CD14-positive monocyte (primary cell): Measurements from ENCODE around the gene PADI1. TPM values are rescaled to one million over a fixed set of nuclear protein-coding genes. Genes with fewer than 3 reads are reported as not detected.

Experiments used
- DNase-seq, 3 donors: peaks; one replicate each; pipeline ENCODE4 v3.0.0-alpha.2; 2011 to 2022
- H2AFZ ChIP-seq: 2 replicates; pipeline ENCODE4 v1.6.0; 2012; ENCODE audit warnings: mild to moderate bottlenecking, low read depth, low read length, inconsistent platforms; ENCODE audit not compliant: insufficient read depth, poor library complexity, severe bottlenecking
- H3K27ac ChIP-seq, 2 donors: 1 replicate in 1 of 2; 2 replicates in 1 of 2; pipeline ENCODE4 v1.5.1; 2012 to 2013; ENCODE audit warnings: low read length in 2 of 2, control low read depth in 1 of 2, inconsistent platforms in 1 of 2, low read depth in 1 of 2, mild to moderate bottlenecking in 1 of 2
- H3K27me3 ChIP-seq, 2 donors: one replicate each; pipeline versions ENCODE4 v1.6.0 to v1.6.1; 2011 to 2013; ENCODE audit warnings: low read length in 2 of 2; ENCODE audit not compliant: control insufficient read depth in 2 of 2, insufficient read depth in 2 of 2
- H3K36me3 ChIP-seq, 2 donors: replicated peaks in 1 of 2; 1 replicate in 1 of 2; 2 replicates in 1 of 2; pipeline versions ENCODE4 v1.5.1 to v1.6.1; 2012 to 2013; ENCODE audit warnings: low read length in 2 of 2, control low read depth in 1 of 2, inconsistent platforms in 1 of 2, mild to moderate bottlenecking in 1 of 2; ENCODE audit not compliant: insufficient read depth in 2 of 2, control insufficient read depth in 1 of 2
- H3K4me1 ChIP-seq, 2 donors: 1 replicate in 1 of 2; 2 replicates in 1 of 2; pipeline versions ENCODE4 v1.5.1 to v1.6.1; 2012 to 2013; ENCODE audit warnings: low read length in 2 of 2, control low read depth in 1 of 2, inconsistent platforms in 1 of 2, mild to moderate bottlenecking in 1 of 2, moderate library complexity in 1 of 2; ENCODE audit not compliant: insufficient read depth in 2 of 2, control insufficient read depth in 1 of 2
- H3K4me2 ChIP-seq: replicated peaks from 2 replicates; pipeline ENCODE3; 2012; ENCODE audit warnings: low read length, moderate library complexity, mild to moderate bottlenecking; ENCODE audit not compliant: poor library complexity, severe bottlenecking; ENCODE audit errors: extremely low read depth
- H3K4me3 ChIP-seq, 3 experiments: fragments of 200-600 bp in 1 of 3; sonication (generic) in 1 of 3; replicated peaks in 1 of 3; 1 replicate in 2 of 3; 2 replicates in 1 of 3; pipeline ENCODE4 v1.5.1; 2011 to 2013; ENCODE audit warnings: low read length in 3 of 3, mild to moderate bottlenecking in 3 of 3, control low read depth in 2 of 3, low read depth in 2 of 3, inconsistent platforms in 1 of 3, moderate library complexity in 1 of 3
- H3K79me2 ChIP-seq: 2 replicates; pipeline ENCODE4 v1.6.0; 2012; ENCODE audit warnings: mild to moderate bottlenecking, control low read depth, inconsistent platforms, low read length, moderate library complexity; ENCODE audit not compliant: insufficient read depth
- H3K9ac ChIP-seq: 2 replicates; pipeline ENCODE4 v1.6.0; 2017; ENCODE audit warnings: low read length, mild to moderate bottlenecking; ENCODE audit not compliant: insufficient read depth, poor library complexity, severe bottlenecking
- H3K9me3 ChIP-seq, 2 donors: replicated peaks in 1 of 2; 1 replicate in 1 of 2; 2 replicates in 1 of 2; pipeline versions ENCODE4 v1.5.1 to v1.6.1; 2012 to 2013; ENCODE audit warnings: low read length in 2 of 2, control low read depth in 1 of 2; ENCODE audit not compliant: control insufficient read depth in 1 of 2, insufficient read depth in 1 of 2
- H4K20me1 ChIP-seq: 2 replicates; pipeline ENCODE4 v1.6.0; 2012; ENCODE audit warnings: mild to moderate bottlenecking, low read length, control low read depth, moderate library complexity; ENCODE audit not compliant: insufficient read depth
- H3K27ac Mint-ChIP-seq, 7 donors: one replicate each; pipeline ENCODE4 v1.8.0; 2020; ENCODE audit warnings: mild to moderate bottlenecking in 7 of 7, mixed read lengths in 7 of 7, moderate library complexity in 6 of 7, inconsistent platforms in 2 of 7
- H3K27me3 Mint-ChIP-seq, 3 donors: one replicate each; pipeline ENCODE4 v1.8.0; 2021 to 2022; ENCODE audit warnings: low read depth in 3 of 3, mild to moderate bottlenecking in 3 of 3, mixed read lengths in 3 of 3, moderate library complexity in 3 of 3, inconsistent platforms in 1 of 3
- H3K36me3 Mint-ChIP-seq, 2 donors: one replicate each; pipeline ENCODE4 v1.8.0; 2020; ENCODE audit warnings: mixed read lengths in 2 of 2, inconsistent platforms in 1 of 2, mild to moderate bottlenecking in 1 of 2
- H3K4me1 Mint-ChIP-seq: one replicate; pipeline ENCODE4 v1.8.0; 2020; ENCODE audit warnings: mild to moderate bottlenecking, mixed read lengths
- H3K4me3 Mint-ChIP-seq, 2 donors: one replicate each; pipeline ENCODE4 v1.8.0; 2020; ENCODE audit warnings: mild to moderate bottlenecking in 2 of 2, mixed read lengths in 2 of 2, moderate library complexity in 1 of 2
- H3K9me3 Mint-ChIP-seq, 7 donors: one replicate each; pipeline ENCODE4 v1.8.0; 2020 to 2022; ENCODE audit warnings: mixed read lengths in 7 of 7, mild to moderate bottlenecking in 6 of 7, moderate library complexity in 6 of 7, inconsistent platforms in 2 of 7
- CTCF ChIP-seq: fragments of 200-600 bp; IDR thresholded peaks from one replicate; pipeline ENCODE4 v1.8.0; 2022; ENCODE audit warnings: antibody characterized with exemption, mild to moderate bottlenecking
- WGBS: methylation state at CpG from one replicate; pipeline ENCODE4 v1.1.5; 2013; ENCODE audit warnings: missing lambda C conversion rate; ENCODE audit not compliant: insufficient coverage; 5-methylcytosine and 5-hydroxymethylcytosine counted together
- intact Hi-C, 2 donors: fragments of 100-400 bp; cut with micrococcal nuclease; formaldehyde crosslinking; loops; one replicate each; pipeline versions ENCODE4 v1.15.0 to v1.15.1; 2023
- polyA plus RNA-seq, 3 donors: library from polyadenylated mRNA; depleted of rRNA in 1 of 3; unstranded in 2 of 3; stranded (reverse) in 1 of 3; fragments of 300-500 nt in 2 of 3; fragments of >200 nt in 1 of 3; fragmentation: Illumina TruSeq in 2 of 3; gene quantifications; 1 replicate in 2 of 3; 2 replicates in 1 of 3; pipeline ENCODE4 v1.2.3, GENCODE V29; 2012 to 2021

PADI1 gene
- polyA plus RNA-seq, 3 donors = not detected

GRCh38 chr1:17194133-17194475 lies 10.8 kb upstream of the PADI1 start:
- Histone ChIP-seq H3K27ac (no peak overlapping the region), H3K4me1 (peaks cover 0 to 19% of the 10 kb centered on the region in 2 donors), H3K9ac (no peak overlapping the region), H3K36me3 (no peaks in the 10 kb centered on the region), H3K27me3 (no peaks in the 10 kb centered on the region), H3K9me3 (peaks cover 6 to 18% of the 10 kb centered on the region in 2 donors), H4K20me1 (no peaks in the 10 kb centered on the region), H2AFZ (no peak overlapping the region), H3K4me3 (no peak overlapping the region), H3K4me2 (no peak overlapping the region), H3K79me2 (no peaks in the 10 kb centered on the region)
- no peak for DNase-seq
- 100% methylated on average over 1 of the region's 3 CpGs for WGBS
- H3K36me3 Mint-ChIP-seq = peaks cover 0 to 3% of the 10 kb centered on the region in 2 donors
- H3K4me1 Mint-ChIP-seq = peaks cover 21% of the 10 kb centered on the region
- no peak overlapping the region for H3K4me3 Mint-ChIP-seq
- TF ChIP-seq CTCF = no peak
- peaks cover 8 to 26% (median 24%) of the 10 kb centered on the region in 7 donors for H3K9me3 Mint-ChIP-seq
- peak overlapping the region in 1 of 7 donors; percentile 25 for H3K27ac Mint-ChIP-seq
- intact Hi-C loops = no loop called here
- H3K27me3 Mint-ChIP-seq = peaks cover 0 to 10% (median 2%) of the 10 kb centered on the region in 3 donors

GRCh38 chr1:17194615-17195528 lies 10.1 kb upstream of the PADI1 start:
- no peaks in the 10 kb centered on the region for H3K79me2 ChIP-seq
- peaks cover 0 to 3% of the 10 kb centered on the region in 2 donors for H3K36me3 Mint-ChIP-seq
- WGBS = no CpG with 5 or more reads among the region's 8 CpGs
- H3K9me3 Mint-ChIP-seq = peaks cover 6 to 25% (median 18%) of the 10 kb centered on the region in 7 donors
- H3K4me3 ChIP-seq = no peak overlapping the region
- no peak overlapping the region for H3K27ac ChIP-seq
- intact Hi-C loops = no loop called here
- H3K36me3 ChIP-seq = no peaks in the 10 kb centered on the region
- H3K9me3 ChIP-seq = peaks cover 5 to 16% of the 10 kb centered on the region in 2 donors
- TF ChIP-seq CTCF = no peak
- H3K27ac Mint-ChIP-seq = peak overlapping the region in 1 of 7 donors; percentile 25
- no peaks in the 10 kb centered on the region for H3K27me3 ChIP-seq
- H3K9ac ChIP-seq = no peak overlapping the region
- DNase-seq = no peak
- peaks cover 0 to 10% (median 0%) of the 10 kb centered on the region in 3 donors for H3K27me3 Mint-ChIP-seq
- no peak overlapping the region for H3K4me3 Mint-ChIP-seq
- H3K4me1 ChIP-seq = peaks cover 0 to 19% of the 10 kb centered on the region in 2 donors
- no peaks in the 10 kb centered on the region for H4K20me1 ChIP-seq
- H3K4me1 Mint-ChIP-seq = peaks cover 21% of the 10 kb centered on the region
- H2AFZ ChIP-seq = no peak overlapping the region
- H3K4me2 ChIP-seq = no peak overlapping the region
